GM18951 (cell line): ENCODE measurements around the gene CPSF2.

ENCODE experiments used
- POLR2A ChIP-seq: IDR thresholded peaks from 4 replicates; pipeline ENCODE4 v1.6.1; 2011; ENCODE audit warnings: mild to moderate bottlenecking; ENCODE audit not compliant: insufficient read length, insufficient read depth; ENCODE audit errors: extremely low read depth
- in situ Hi-C: fragments of 300-500 bp; cut with MboI; formaldehyde crosslinking; loops from one replicate; pipeline ENCODE4 v1.12.0; 2022; ENCODE audit warnings: low sequenced_read_pairs, mixed read lengths, inconsistent platforms; ENCODE audit not compliant: unreplicated experiment

Gene CPSF2

DNA sequence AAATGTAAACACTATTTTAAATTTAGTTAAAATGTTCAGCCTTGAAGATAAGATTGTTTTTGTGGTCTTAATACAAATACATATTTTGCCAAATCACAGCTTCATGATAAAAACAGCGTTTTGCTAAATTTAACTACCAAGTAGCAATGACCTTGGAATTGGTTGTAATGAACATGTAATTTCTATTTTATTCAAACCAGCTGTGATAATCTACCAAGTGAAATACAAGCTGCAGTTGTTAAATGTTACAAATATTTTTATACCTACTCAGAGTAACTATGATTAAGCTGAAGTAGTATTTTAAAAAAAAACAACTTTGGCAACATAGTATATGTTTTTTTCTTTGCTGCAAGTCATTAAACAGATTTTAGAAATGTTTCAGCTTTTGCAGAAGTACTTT, 96.2 kb downstream of the CPSF2 start:
- no peak for TF ChIP-seq POLR2A
- in situ Hi-C loops = no loop called here
